H9 (cell line): ENCODE data around the gene PDZD4. TPM values are rescaled to one million over a fixed set of nuclear protein-coding genes. Genes with fewer than 3 reads are reported as not detected.

ENCODE experiments used
- DNase-seq: peaks from one replicate; pipeline ENCODE4 v3.0.0-alpha.2; 2017
- H2AFZ ChIP-seq: one replicate; pipeline ENCODE4 v1.6.1; 2013; ENCODE audit warnings: mild to moderate bottlenecking, low read length, control low read depth, moderate library complexity
- H2AK5ac ChIP-seq: 2 replicates; pipeline ENCODE4 v1.6.1; 2013; ENCODE audit warnings: low read length, control low read depth, mixed read lengths; ENCODE audit not compliant: insufficient read length
- H2BK120ac ChIP-seq: one replicate; pipeline ENCODE4 v1.6.1; 2013; ENCODE audit warnings: low read depth, mild to moderate bottlenecking, low read length, control low read depth, inconsistent platforms; ENCODE audit not compliant: poor library complexity, severe bottlenecking
- H2BK12ac ChIP-seq: 2 replicates; pipeline ENCODE4 v1.6.1; 2013; ENCODE audit warnings: low read length, control low read depth, mixed read lengths, low read depth; ENCODE audit not compliant: insufficient read length
- H2BK15ac ChIP-seq: 2 replicates; pipeline ENCODE4 v1.6.1; 2013; ENCODE audit warnings: low read depth, low read length, control low read depth
- H2BK20ac ChIP-seq: one replicate; pipeline ENCODE4 v1.6.1; 2013; ENCODE audit warnings: low read depth, mild to moderate bottlenecking, low read length, control low read depth, inconsistent platforms; ENCODE audit not compliant: poor library complexity, severe bottlenecking
- H2BK5ac ChIP-seq: 2 replicates; pipeline ENCODE4 v1.6.1; 2013; ENCODE audit warnings: low read length, control low read depth, mixed read lengths; ENCODE audit not compliant: insufficient read length
- H3K14ac ChIP-seq: 2 replicates; pipeline ENCODE4 v1.6.1; 2013; ENCODE audit warnings: low read length, control low read depth; ENCODE audit not compliant: insufficient read depth
- H3K18ac ChIP-seq: 2 replicates; pipeline ENCODE4 v1.6.1; 2013; ENCODE audit warnings: low read depth, mild to moderate bottlenecking, mixed read lengths, low read length, control low read depth; ENCODE audit not compliant: insufficient read length
- H3K23ac ChIP-seq: 2 replicates; pipeline ENCODE4 v1.6.1; 2013; ENCODE audit warnings: low read length, control low read depth, mixed read lengths, low read depth; ENCODE audit not compliant: insufficient read length
- H3K23me2 ChIP-seq: 2 replicates; pipeline ENCODE4 v1.6.1; 2013; ENCODE audit warnings: low read depth, mild to moderate bottlenecking, mixed read lengths, low read length, control low read depth; ENCODE audit not compliant: insufficient read length, poor library complexity, severe bottlenecking
- H3K27ac ChIP-seq: 2 replicates; pipeline ENCODE4 v1.5.1; 2013; ENCODE audit warnings: low read length, control low read depth, mixed read lengths, low read depth; ENCODE audit not compliant: insufficient read length
- H3K27me3 ChIP-seq: 2 replicates; pipeline ENCODE4 v1.6.1; 2013; ENCODE audit warnings: low read length, control low read depth, inconsistent platforms; ENCODE audit not compliant: insufficient read depth
- H3K4ac ChIP-seq: 2 replicates; pipeline ENCODE4 v1.6.1; 2013; ENCODE audit warnings: low read depth, mild to moderate bottlenecking, control low read depth, inconsistent platforms, low read length, moderate library complexity
- H3K4me1 ChIP-seq: 2 replicates; pipeline ENCODE4 v1.6.1; 2013; ENCODE audit warnings: low read length, control low read depth, inconsistent platforms; ENCODE audit not compliant: insufficient read depth
- H3K4me2 ChIP-seq: 2 replicates; pipeline ENCODE4 v1.6.1; 2013; ENCODE audit warnings: low read length, control low read depth, mixed read lengths; ENCODE audit not compliant: insufficient read length, insufficient read depth
- H3K56ac ChIP-seq: 2 replicates; pipeline ENCODE4 v1.6.1; 2013; ENCODE audit warnings: low read depth, mild to moderate bottlenecking, mixed read lengths, low read length, control low read depth; ENCODE audit not compliant: insufficient read length
- H3K79me1 ChIP-seq: 2 replicates; pipeline ENCODE4 v1.6.1; 2013; ENCODE audit warnings: low read depth, mild to moderate bottlenecking, moderate library complexity, low read length, control low read depth, inconsistent platforms; ENCODE audit not compliant: insufficient read depth, poor library complexity, severe bottlenecking
- H3K79me2 ChIP-seq: 2 replicates; pipeline ENCODE4 v1.6.1; 2013; ENCODE audit warnings: low read length, control low read depth, inconsistent platforms; ENCODE audit not compliant: insufficient read depth
- H3K9ac ChIP-seq: 2 replicates; pipeline ENCODE4 v1.6.1; 2013; ENCODE audit warnings: low read length, control low read depth, mixed read lengths; ENCODE audit not compliant: insufficient read length; ENCODE audit errors: extremely low read depth
- H3K9me3 ChIP-seq: one replicate; pipeline ENCODE4 v1.6.1; 2013; ENCODE audit warnings: low read depth, low read length, inconsistent platforms; ENCODE audit not compliant: control insufficient read depth
- H3T11ph ChIP-seq: one replicate; pipeline ENCODE4 v1.6.1; 2013; ENCODE audit warnings: mild to moderate bottlenecking, low read length, control low read depth, inconsistent platforms
- H4K20me1 ChIP-seq: one replicate; pipeline ENCODE4 v1.6.1; 2013; ENCODE audit not compliant: control insufficient read depth, insufficient read length, insufficient read depth
- H4K5ac ChIP-seq: 2 replicates; pipeline ENCODE4 v1.6.1; 2013; ENCODE audit warnings: low read depth, mild to moderate bottlenecking, mixed read lengths, low read length, control low read depth; ENCODE audit not compliant: insufficient read length
- H4K8ac ChIP-seq: replicated peaks from 2 replicates; pipeline ENCODE4 v1.6.1; 2013; ENCODE audit warnings: low read length, control low read depth, mixed read lengths, low read depth; ENCODE audit not compliant: insufficient read length
- H4K91ac ChIP-seq: 2 replicates; pipeline ENCODE4 v1.6.1; 2013; ENCODE audit warnings: low read depth, mild to moderate bottlenecking, moderate library complexity, mixed read lengths, low read length, control low read depth; ENCODE audit not compliant: insufficient read length
- H3K27ac Mint-ChIP-seq, 3 experiments: 2 replicates in 2 of 3; 3 replicates in 1 of 3; pipeline ENCODE4 v1.8.0; 2020 to 2021; ENCODE audit warnings: mixed read lengths in 3 of 3, mild to moderate bottlenecking in 1 of 3, moderate library complexity in 1 of 3
- H3K27me3 Mint-ChIP-seq: 2 replicates; pipeline ENCODE4 v1.8.0; 2021; ENCODE audit warnings: low read depth, mild to moderate bottlenecking, moderate library complexity, mixed read lengths
- H3K36me3 Mint-ChIP-seq, 3 experiments: 2 replicates in 2 of 3; 3 replicates in 1 of 3; pipeline ENCODE4 v1.8.0; 2020 to 2021; ENCODE audit warnings: low read depth in 3 of 3, mixed read lengths in 3 of 3; ENCODE audit not compliant: insufficient read depth in 1 of 3
- H3K4me1 Mint-ChIP-seq, 2 experiments: 2 replicates each; pipeline ENCODE4 v1.8.0; 2020; ENCODE audit warnings: mixed read lengths in 2 of 2
- H3K4me3 Mint-ChIP-seq, 2 experiments: 2 replicates in 1 of 2; 3 replicates in 1 of 2; pipeline ENCODE4 v1.8.0; 2020 to 2021; ENCODE audit warnings: mild to moderate bottlenecking in 2 of 2, mixed read lengths in 2 of 2, moderate library complexity in 1 of 2
- H3K9me3 Mint-ChIP-seq, 2 experiments: 2 replicates in 1 of 2; 3 replicates in 1 of 2; pipeline ENCODE4 v1.8.0; 2020; ENCODE audit warnings: mild to moderate bottlenecking in 2 of 2, mixed read lengths in 2 of 2, moderate library complexity in 1 of 2
- WGBS: extraction: QIAGEN DNeasy Blood & Tissue Kit; methylation state at CpG from one replicate; pipeline ENCODE4 v1.1.7; 2013; ENCODE audit warnings: missing lambda C conversion rate, low lambda C conversion rate, mixed read lengths; ENCODE audit not compliant: insufficient read length; ENCODE audit errors: extremely low coverage; 5-methylcytosine and 5-hydroxymethylcytosine counted together
- total RNA-seq: library from RNA; stranded (reverse); gene quantifications from 2 replicates; pipeline ENCODE4 v1.2.1, GENCODE V29; 2021
- TF ChIP-seq, protein P1 (sequence below): fragments of 200-600 bp; sonication (generic); conservative IDR thresholded peaks from 3 replicates; pipeline ENCODE4 v1.8.0; 2021; ENCODE audit warnings: antibody characterized with exemption, mild to moderate bottlenecking

The PDZD4 gene
- total RNA-seq, 1 experiment from 2014 or later, result 110 TPM

DNA sequence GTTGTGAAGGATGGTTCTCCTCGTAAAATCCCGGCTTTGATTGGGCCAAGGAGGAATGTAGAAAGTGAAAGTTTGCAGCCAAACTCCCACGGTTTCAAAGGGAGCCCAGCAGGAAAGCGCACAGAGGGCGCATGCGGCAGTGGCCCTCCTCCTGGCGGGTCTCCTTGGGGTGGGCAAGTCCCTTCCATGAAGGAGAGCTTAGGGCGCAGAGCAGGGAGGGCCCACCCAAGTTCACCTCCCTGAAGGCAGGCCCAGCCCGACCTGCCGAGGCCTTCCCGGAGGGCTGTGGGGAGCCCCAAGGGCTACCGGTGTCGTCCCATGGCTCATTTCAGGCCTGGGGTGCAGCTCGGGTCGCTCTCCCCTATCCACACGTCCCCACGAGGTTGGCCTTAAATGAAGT lies 2.0 kb downstream of the PDZD4 start:
- Mint-ChIP-seq H3K36me3 (peaks cover 15 to 32% (median 18%) of the 10 kb centered on the region in 3 experiments), H3K4me3 (peak overlapping the region; percentile 80 to 89), H3K9me3 (peaks cover 58 to 71% of the 10 kb centered on the region in 2 experiments), H3K27me3 (peaks cover 6% of the 10 kb centered on the region), H3K27ac (no peak overlapping the region), H3K4me1 (peaks cover 23 to 40% of the 10 kb centered on the region in 2 experiments)
- Histone ChIP-seq H3K14ac (no peak overlapping the region), H2AK5ac (no peak overlapping the region), H4K8ac (no peak overlapping the region), H2BK15ac (no peak overlapping the region), H3K4me1 (peaks cover 3% of the 10 kb centered on the region; the same call in 1 of the 2 replicates), H3K79me1 (no peaks in the 10 kb centered on the region), H3K18ac (peak overlapping the region; percentile 35), H3K79me2 (peaks cover 39% of the 10 kb centered on the region; the same call in 1 of the 2 replicates), H3K9me3 (peaks cover 4% of the 10 kb centered on the region), H2BK12ac (peak overlapping the region; percentile 16), H3T11ph (no peak overlapping the region), H4K20me1 (no peaks in the 10 kb centered on the region), H2BK5ac (no peak overlapping the region), H2AFZ (no peak overlapping the region), H3K23ac (no peak overlapping the region), H3K27ac (no peak overlapping the region), H2BK120ac (no peak overlapping the region), H4K5ac (no peak overlapping the region), H3K27me3 (no peaks in the 10 kb centered on the region), H3K56ac (no peak overlapping the region), H3K23me2 (peaks cover 5% of the 10 kb centered on the region), H4K91ac (no peak overlapping the region), H3K4ac (no peak overlapping the region), H2BK20ac (no peak overlapping the region), H3K9ac (peak overlapping the region; percentile 20), H3K4me2 (peak overlapping the region; percentile 64)
- WGBS, result no CpG with 5 or more reads among the region's 17 CpGs
- no peak for DNase-seq
- TF ChIP-seq, protein P1, sequence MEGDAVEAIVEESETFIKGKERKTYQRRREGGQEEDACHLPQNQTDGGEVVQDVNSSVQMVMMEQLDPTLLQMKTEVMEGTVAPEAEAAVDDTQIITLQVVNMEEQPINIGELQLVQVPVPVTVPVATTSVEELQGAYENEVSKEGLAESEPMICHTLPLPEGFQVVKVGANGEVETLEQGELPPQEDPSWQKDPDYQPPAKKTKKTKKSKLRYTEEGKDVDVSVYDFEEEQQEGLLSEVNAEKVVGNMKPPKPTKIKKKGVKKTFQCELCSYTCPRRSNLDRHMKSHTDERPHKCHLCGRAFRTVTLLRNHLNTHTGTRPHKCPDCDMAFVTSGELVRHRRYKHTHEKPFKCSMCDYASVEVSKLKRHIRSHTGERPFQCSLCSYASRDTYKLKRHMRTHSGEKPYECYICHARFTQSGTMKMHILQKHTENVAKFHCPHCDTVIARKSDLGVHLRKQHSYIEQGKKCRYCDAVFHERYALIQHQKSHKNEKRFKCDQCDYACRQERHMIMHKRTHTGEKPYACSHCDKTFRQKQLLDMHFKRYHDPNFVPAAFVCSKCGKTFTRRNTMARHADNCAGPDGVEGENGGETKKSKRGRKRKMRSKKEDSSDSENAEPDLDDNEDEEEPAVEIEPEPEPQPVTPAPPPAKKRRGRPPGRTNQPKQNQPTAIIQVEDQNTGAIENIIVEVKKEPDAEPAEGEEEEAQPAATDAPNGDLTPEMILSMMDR, result no peak
